ENCODE data around the gene KLHDC9. TPM values are rescaled to one million over a fixed set of nuclear protein-coding genes. Genes with fewer than 3 reads are reported as not detected.

Gene KLHDC9
- polyA plus RNA-seq, 2 of the 4 experiments (the other 2 are of a cell fraction): 1.2 to 3.6 TPM

DNA sequence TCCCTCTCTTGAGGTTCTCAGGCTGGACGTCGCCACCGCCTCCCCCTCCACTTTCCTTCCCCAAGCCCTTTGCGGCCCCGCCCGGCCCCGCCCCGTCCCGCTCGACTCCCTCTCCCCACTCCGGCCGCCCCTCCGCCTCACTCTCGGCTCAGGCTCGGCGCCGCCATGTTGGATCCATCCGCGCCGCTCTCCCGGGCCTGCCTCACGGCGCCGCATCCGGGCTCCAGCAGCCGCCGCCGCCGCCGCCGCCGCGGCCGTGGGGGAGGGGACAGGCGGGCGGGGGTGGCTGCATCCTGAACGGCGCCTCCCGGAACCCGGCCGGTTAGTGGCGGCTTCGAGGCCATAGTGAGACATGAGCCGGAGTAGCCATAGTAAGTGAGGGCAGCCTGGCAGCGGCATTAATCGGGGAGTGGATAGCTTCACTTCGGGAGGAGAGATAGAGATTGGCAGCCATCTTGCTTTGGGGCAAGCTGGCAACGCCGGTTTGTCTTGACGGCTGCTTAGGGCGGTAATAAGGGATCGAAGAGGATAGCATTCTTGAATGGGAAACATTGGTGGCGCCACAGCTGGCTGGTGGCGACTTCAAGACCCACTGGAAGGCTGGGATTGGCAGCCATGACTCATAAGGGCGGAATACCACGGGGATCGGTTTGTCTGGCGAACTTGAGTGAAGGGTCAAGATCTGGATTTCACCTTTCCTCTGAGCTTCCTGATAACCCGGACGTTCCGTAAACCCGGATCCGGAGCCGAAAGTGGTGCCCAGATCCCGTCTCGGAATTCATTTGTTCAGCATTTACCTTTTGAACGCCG lies 34.5 kb downstream of the KLHDC9 start, which contains the start of gene DEDD (continued):
- TF ChIP-seq, protein P1, sequence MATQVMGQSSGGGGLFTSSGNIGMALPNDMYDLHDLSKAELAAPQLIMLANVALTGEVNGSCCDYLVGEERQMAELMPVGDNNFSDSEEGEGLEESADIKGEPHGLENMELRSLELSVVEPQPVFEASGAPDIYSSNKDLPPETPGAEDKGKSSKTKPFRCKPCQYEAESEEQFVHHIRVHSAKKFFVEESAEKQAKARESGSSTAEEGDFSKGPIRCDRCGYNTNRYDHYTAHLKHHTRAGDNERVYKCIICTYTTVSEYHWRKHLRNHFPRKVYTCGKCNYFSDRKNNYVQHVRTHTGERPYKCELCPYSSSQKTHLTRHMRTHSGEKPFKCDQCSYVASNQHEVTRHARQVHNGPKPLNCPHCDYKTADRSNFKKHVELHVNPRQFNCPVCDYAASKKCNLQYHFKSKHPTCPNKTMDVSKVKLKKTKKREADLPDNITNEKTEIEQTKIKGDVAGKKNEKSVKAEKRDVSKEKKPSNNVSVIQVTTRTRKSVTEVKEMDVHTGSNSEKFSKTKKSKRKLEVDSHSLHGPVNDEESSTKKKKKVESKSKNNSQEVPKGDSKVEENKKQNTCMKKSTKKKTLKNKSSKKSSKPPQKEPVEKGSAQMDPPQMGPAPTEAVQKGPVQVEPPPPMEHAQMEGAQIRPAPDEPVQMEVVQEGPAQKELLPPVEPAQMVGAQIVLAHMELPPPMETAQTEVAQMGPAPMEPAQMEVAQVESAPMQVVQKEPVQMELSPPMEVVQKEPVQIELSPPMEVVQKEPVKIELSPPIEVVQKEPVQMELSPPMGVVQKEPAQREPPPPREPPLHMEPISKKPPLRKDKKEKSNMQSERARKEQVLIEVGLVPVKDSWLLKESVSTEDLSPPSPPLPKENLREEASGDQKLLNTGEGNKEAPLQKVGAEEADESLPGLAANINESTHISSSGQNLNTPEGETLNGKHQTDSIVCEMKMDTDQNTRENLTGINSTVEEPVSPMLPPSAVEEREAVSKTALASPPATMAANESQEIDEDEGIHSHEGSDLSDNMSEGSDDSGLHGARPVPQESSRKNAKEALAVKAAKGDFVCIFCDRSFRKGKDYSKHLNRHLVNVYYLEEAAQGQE (IDR thresholded peaks at IDR 0.05): no peak
- TF ChIP-seq POLR2AphosphoS2 (conservative IDR thresholded peaks at IDR 0.05; ENCODE audit: low read length): no peak
- peak; percentile 30; the same call in 1 of the 2 replicates for TF ChIP-seq GATA3 (IDR thresholded peaks at IDR 0.05; ENCODE audit: borderline replicate concordance)
- TF ChIP-seq ZFP36 (IDR thresholded peaks at IDR 0.05; ENCODE audit: borderline replicate concordance, partially characterized antibody): no peak
- no peak for TF ChIP-seq NPAS2 (CRISPR knock-in tag; IDR thresholded peaks at IDR 0.05; ENCODE audit: borderline replicate concordance)
- TF ChIP-seq FOSB (CRISPR knock-in tag; IDR thresholded peaks at IDR 0.05): no peak
- TF ChIP-seq, protein P2, sequence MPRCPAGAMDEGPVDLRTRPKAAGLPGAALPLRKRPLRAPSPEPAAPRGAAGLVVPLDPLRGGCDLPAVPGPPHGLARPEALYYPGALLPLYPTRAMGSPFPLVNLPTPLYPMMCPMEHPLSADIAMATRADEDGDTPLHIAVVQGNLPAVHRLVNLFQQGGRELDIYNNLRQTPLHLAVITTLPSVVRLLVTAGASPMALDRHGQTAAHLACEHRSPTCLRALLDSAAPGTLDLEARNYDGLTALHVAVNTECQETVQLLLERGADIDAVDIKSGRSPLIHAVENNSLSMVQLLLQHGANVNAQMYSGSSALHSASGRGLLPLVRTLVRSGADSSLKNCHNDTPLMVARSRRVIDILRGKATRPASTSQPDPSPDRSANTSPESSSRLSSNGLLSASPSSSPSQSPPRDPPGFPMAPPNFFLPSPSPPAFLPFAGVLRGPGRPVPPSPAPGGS (IDR thresholded peaks at IDR 0.05): no peak; the same call in 2 of the 3 replicates
- TF ChIP-seq RFX5 (IDR thresholded peaks at IDR 0.05): 0 out of 2 replicates have a peak, but pooled peaks have one; percentile 28
- TF ChIP-seq MAZ (IDR thresholded peaks at IDR 0.05; ENCODE audit: borderline replicate concordance, low read depth, low read length): no peak
- TF ChIP-seq JUN (IDR thresholded peaks at IDR 0.05): peak in 1 of 2 experiments; percentile 89; a peak in 3 of 5 replicates
- TF ChIP-seq RNF2 (IDR thresholded peaks at IDR 0.05; ENCODE audit: borderline replicate concordance, low read depth): no peak
- TF ChIP-seq FOSL2 (IDR thresholded peaks at IDR 0.05): peak; percentile 54; the same call in 1 of the 2 replicates
- TF ChIP-seq FOSL2 (CRISPR knock-in tag; IDR thresholded peaks at IDR 0.05): peak; percentile 91
- TF ChIP-seq NR3C1 (IDR thresholded peaks at IDR 0.05): no peak
- TF ChIP-seq ESRRA (IDR thresholded peaks at IDR 0.05; ENCODE audit: borderline replicate concordance, low read length): no peak
- peak; percentile 74; the same call in 1 of the 2 replicates for TF ChIP-seq TP53 (CRISPR knock-in tag; IDR thresholded peaks at IDR 0.05)
- no peak for TF ChIP-seq SREBF2 (IDR thresholded peaks at IDR 0.05)
- 0 out of 2 replicates have a peak, but pooled peaks have one; percentile 60 for TF ChIP-seq RARB (CRISPR knock-in tag; IDR thresholded peaks at IDR 0.05)
- TF ChIP-seq CBX2 (IDR thresholded peaks at IDR 0.05; ENCODE audit: borderline replicate concordance, low read depth): no peak
- TF ChIP-seq, protein P3, sequence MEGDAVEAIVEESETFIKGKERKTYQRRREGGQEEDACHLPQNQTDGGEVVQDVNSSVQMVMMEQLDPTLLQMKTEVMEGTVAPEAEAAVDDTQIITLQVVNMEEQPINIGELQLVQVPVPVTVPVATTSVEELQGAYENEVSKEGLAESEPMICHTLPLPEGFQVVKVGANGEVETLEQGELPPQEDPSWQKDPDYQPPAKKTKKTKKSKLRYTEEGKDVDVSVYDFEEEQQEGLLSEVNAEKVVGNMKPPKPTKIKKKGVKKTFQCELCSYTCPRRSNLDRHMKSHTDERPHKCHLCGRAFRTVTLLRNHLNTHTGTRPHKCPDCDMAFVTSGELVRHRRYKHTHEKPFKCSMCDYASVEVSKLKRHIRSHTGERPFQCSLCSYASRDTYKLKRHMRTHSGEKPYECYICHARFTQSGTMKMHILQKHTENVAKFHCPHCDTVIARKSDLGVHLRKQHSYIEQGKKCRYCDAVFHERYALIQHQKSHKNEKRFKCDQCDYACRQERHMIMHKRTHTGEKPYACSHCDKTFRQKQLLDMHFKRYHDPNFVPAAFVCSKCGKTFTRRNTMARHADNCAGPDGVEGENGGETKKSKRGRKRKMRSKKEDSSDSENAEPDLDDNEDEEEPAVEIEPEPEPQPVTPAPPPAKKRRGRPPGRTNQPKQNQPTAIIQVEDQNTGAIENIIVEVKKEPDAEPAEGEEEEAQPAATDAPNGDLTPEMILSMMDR (IDR thresholded peaks at IDR 0.05): no peak
- TF ChIP-seq JUNB (IDR thresholded peaks at IDR 0.05): no peak
- no peak for TF ChIP-seq TFCP2L1 (CRISPR knock-in tag; IDR thresholded peaks at IDR 0.05)
- TF ChIP-seq EHMT2 (IDR thresholded peaks at IDR 0.05; ENCODE audit: low read depth): no peak
- no peak for TF ChIP-seq KDM1A (IDR thresholded peaks at IDR 0.05; ENCODE audit: low read depth)
- TF ChIP-seq EP300 (IDR thresholded peaks at IDR 0.05): no peak
- TF ChIP-seq, protein P4, sequence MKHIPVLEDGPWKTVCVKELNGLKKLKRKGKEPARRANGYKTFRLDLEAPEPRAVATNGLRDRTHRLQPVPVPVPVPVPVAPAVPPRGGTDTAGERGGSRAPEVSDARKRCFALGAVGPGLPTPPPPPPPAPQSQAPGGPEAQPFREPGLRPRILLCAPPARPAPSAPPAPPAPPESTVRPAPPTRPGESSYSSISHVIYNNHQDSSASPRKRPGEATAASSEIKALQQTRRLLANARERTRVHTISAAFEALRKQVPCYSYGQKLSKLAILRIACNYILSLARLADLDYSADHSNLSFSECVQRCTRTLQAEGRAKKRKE (CRISPR knock-in tag; IDR thresholded peaks at IDR 0.05; ENCODE audit: low read depth): no peak
- TF ChIP-seq KDM5A (IDR thresholded peaks at IDR 0.05): 0 out of 2 replicates have a peak, but pooled peaks have one; percentile 17
- no peak for TF ChIP-seq MAFK (IDR thresholded peaks at IDR 0.05; ENCODE audit: partially characterized antibody)
- peak; percentile 35 for TF ChIP-seq POLR2A (IDR thresholded peaks at IDR 0.05; ENCODE audit: low read length)
- no peak for TF ChIP-seq CBX8 (IDR thresholded peaks at IDR 0.05)
- no peak for TF ChIP-seq HEYL (CRISPR knock-in tag; IDR thresholded peaks at IDR 0.05)
- TF ChIP-seq, protein P5, sequence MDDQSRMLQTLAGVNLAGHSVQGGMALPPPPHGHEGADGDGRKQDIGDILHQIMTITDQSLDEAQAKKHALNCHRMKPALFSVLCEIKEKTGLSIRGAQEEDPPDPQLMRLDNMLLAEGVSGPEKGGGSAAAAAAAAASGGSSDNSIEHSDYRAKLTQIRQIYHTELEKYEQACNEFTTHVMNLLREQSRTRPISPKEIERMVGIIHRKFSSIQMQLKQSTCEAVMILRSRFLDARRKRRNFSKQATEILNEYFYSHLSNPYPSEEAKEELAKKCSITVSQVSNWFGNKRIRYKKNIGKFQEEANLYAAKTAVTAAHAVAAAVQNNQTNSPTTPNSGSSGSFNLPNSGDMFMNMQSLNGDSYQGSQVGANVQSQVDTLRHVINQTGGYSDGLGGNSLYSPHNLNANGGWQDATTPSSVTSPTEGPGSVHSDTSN (IDR thresholded peaks at IDR 0.05): peak; percentile 42; the same call in 1 of the 2 replicates
- TF ChIP-seq, protein P6, sequence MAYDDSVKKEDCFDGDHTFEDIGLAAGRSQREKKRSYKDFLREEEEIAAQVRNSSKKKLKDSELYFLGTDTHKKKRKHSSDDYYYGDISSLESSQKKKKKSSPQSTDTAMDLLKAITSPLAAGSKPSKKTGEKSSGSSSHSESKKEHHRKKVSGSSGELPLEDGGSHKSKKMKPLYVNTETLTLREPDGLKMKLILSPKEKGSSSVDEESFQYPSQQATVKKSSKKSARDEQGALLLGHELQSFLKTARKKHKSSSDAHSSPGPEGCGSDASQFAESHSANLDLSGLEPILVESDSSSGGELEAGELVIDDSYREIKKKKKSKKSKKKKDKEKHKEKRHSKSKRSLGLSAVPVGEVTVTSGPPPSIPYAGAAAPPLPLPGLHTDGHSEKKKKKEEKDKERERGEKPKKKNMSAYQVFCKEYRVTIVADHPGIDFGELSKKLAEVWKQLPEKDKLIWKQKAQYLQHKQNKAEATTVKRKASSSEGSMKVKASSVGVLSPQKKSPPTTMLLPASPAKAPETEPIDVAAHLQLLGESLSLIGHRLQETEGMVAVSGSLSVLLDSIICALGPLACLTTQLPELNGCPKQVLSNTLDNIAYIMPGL (CRISPR knock-in tag; IDR thresholded peaks at IDR 0.05; ENCODE audit: borderline replicate concordance): no peak; the same call in 1 of the 2 replicates

All from A549 (cell line).